ENCODE data around the gene LBR. TPM values are rescaled to one million over a fixed set of nuclear protein-coding genes. Genes with fewer than 3 reads are reported as not detected.

Gene LBR
- total RNA-seq, 1 experiment from 2014 or later = 21.9 TPM

DNA sequence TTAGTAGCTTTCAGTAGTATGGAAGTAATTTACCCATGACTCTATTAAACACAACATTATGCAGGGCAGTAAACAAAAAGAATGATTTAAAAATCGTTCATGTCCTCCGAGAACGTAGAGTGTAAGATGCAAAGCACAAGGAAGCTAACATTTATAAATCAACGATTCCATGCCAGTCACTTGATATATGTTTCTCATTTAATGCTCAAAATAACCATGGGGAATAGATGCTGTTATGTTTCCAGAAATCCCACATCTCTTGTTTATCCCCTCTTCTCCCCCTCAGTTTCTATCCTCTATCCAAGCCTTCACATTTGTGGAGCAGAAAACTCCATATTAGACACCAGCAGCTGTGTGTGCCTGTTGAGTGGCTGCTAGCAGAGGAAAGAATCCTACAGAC is 52.8 kb downstream of the LBR start:
- H3K9me3 ChIP-seq = no peaks in the 10 kb centered on the region
- DNase-seq = no peak
- H3K27me3 ChIP-seq = peaks cover 3% of the 10 kb centered on the region; the same call in 1 of the 2 replicates
- H3K4me3 ChIP-seq = no peak overlapping the region
- H3K36me3 ChIP-seq = no peaks in the 10 kb centered on the region

DNA sequence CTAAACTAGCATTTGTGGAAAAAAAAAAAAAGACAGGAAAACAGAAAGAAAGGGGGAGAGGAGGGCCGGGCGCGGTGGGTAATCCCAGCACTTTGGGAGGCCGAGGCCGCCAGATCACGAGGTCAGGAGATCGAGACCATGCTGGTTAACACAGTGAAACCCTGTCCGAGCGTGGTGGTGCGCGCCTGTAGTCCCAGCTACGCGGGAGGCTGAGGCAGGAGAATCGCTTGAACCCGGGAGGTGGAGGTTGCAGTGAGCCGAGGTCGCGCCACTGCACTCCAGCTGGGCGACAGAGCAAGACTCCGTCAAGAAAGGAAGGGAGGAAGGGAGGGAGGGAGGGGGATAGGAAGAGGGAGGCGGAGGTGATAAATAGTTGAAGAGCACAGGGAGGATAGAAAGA is 54.7 kb downstream of the LBR start:
- Histone ChIP-seq H3K27me3 (peaks cover 3% of the 10 kb centered on the region; the same call in 1 of the 2 replicates), H3K9me3 (no peaks in the 10 kb centered on the region), H3K36me3 (no peaks in the 10 kb centered on the region), H3K4me3 (no peak overlapping the region)
- DNase-seq = no peak

DNA sequence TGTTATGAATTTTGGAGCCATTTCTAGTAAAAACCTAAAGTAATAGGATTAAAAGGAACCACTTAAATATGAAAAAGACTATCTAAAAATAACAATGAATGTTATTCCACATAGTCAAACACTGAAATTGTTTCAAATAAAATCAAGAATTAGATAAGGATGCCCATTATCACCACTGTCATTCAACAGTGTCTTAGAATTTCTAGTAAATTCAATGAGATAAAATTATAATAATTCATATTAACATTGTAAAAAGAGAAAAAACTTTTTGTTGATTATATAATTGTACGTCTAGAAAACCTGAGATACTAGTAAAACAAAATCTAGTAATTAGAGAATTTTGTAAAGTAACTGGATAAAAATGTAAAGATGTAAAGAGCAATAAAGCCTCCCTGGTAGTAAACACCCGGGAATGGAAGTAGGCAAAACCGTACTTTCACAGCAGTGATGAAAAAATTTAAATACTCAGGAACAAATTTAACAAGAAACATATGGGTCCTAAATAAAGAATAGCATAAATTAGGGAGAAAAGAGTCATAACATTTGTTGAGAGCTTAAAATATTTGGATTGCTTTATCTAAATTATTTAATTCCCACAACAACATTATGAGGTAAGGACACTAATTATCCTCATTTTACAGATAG is 56.4 kb downstream of the LBR start:
- no peak overlapping the region for H3K4me3 ChIP-seq
- no peaks in the 10 kb centered on the region for H3K9me3 ChIP-seq
- DNase-seq = no peak
- peaks cover 3% of the 10 kb centered on the region; the same call in 1 of the 2 replicates for H3K27me3 ChIP-seq
- H3K36me3 ChIP-seq = no peaks in the 10 kb centered on the region

DNA sequence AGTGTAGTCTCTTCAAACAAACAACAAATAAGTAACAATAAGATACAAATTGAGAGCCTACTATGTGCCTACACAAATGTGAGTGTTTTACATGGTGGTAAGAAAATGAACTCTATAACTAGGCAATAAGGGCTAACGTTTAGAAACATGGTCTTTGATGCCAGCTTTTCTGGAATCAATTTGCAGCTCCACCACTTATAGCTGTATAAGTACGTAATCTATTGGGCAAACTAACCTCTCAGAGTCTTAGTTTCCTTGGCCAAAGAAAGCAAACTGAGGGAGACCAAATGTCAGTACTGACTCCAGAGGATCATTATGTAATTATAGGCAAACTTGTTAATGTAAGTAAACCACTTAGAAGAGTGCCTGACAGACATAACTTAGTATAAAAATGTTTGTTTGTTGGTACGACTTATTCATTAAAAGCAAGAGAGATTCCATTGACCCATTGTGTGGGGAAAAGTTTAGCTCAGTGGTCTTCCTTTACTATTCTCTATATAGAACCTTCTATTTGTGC is 59.7 kb downstream of the LBR start:
- H3K9me3 ChIP-seq = no peaks in the 10 kb centered on the region
- DNase-seq = no peak
- H3K4me3 ChIP-seq = no peak overlapping the region

DNA sequence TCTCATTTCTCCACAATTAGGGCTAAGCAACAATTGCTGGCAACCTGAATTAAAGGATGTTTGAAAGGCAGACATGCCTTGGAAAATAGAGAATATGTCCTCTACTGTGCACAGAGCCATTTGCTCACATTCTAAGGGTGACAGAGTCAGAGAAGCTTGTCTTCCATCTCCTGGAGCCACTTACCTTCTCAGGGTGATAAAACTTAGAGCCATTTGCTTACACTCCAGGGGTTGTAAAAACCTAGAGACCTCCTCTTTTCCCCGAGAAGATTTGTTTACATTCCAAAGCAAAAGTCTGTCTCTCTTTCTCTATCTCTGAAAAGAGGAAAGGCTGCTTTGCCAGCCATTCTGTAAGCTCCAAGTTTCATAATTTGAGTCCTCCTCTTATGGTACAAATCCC is 61.3 kb downstream of the LBR start:
- Histone ChIP-seq H3K36me3 (no peaks in the 10 kb centered on the region), H3K9me3 (no peaks in the 10 kb centered on the region), H3K4me3 (no peak overlapping the region), H3K27me3 (no peaks in the 10 kb centered on the region; the same call in 1 of the 2 replicates)
- no peak for DNase-seq

More for the DNA sequence above, 59.7 kb downstream of the LBR start:
- Histone ChIP-seq H3K36me3 (no peaks in the 10 kb centered on the region), H3K27me3 (peaks cover 3% of the 10 kb centered on the region; the same call in 1 of the 2 replicates)

DNA sequence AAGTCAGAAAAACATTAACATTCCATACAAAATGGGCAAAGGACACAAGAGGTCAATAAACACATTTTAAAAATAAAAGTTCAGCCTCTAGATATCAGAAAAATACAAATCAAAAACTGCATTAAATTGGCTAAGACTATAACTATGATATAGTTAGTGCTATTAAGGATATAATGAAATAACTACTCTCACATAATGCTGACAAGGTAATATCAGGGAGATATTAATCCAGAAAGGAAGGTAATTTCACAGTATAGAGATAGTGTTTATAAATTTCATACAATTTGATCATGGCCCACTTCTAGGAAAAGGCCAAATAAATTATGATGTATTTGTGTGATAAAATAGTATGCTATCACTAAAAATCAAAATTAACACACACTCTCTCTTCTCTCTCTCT is 61.8 kb downstream of the LBR start:
- Histone ChIP-seq H3K9me3 (no peaks in the 10 kb centered on the region), H3K4me3 (no peak overlapping the region), H3K27me3 (no peaks in the 10 kb centered on the region), H3K36me3 (no peaks in the 10 kb centered on the region)
- DNase-seq = no peak

DNA sequence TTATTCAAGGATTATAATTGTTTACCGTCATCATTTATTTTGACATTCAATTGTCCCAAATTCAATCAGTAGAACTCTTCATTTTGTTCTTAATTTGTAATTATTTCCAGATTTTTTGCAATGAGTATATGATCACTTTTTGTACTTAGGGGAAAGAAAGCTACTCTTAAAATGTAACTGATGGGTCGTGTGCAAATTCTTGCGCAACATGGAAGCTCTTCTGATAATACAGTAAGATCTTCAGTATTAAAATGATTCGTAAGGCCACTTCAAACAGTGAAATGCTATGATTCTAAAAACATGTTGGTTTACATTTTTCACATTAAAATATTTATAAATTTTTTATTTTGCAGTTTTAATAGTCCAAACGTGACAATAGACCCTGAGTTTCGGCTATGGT is 63.4 kb downstream of the LBR start:
- Histone ChIP-seq H3K27me3 (no peaks in the 10 kb centered on the region; the same call in 1 of the 2 replicates), H3K4me3 (no peak overlapping the region), H3K9me3 (no peaks in the 10 kb centered on the region), H3K36me3 (no peaks in the 10 kb centered on the region)
- DNase-seq = no peak

DNA sequence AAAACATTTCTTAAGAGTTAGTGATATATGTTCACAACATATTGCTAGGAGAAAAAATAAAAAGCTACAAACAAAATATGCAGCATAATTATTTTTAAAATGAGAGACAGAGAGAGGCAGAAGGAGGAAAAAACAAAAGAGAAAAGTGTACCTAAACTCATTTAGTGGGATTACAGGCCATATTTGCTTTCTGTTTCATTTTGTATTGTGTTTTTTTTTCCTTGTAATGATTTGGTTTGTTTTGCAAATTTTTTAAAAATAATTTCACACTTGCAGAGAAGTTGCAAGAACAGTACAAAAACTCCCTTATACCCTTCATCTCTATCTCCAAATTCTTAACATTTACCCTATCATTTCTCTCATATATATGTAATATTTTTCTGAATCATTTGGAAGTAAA is 65.0 kb downstream of the LBR start:
- no peak for DNase-seq
- H3K36me3 ChIP-seq = no peaks in the 10 kb centered on the region
- no peak overlapping the region for H3K4me3 ChIP-seq
- H3K27me3 ChIP-seq = peaks cover under 1% of the 10 kb centered on the region; the same call in 1 of the 2 replicates
- H3K9me3 ChIP-seq = no peaks in the 10 kb centered on the region

DNA sequence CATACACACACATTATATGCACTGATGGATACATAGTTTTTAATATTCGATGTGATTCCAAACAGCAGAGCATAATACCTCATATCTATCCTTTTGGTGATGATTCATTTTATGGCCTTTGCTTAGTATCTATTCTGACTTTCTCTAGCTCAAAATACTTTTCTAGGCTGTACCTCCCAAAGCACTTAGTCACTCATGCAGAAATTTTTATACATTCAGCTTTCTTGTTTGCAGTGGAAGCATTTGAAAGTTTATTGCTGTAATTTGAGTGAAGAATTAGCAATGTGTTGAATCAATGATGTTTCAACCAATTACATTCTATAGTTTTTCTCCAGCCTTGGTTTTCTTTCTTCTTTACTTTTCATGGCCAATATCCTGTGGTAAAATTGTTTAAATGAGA is 66.7 kb downstream of the LBR start:
- H3K4me3 ChIP-seq = no peak overlapping the region
- no peak for DNase-seq
- H3K9me3 ChIP-seq = no peaks in the 10 kb centered on the region
- no peaks in the 10 kb centered on the region for H3K36me3 ChIP-seq
- H3K27me3 ChIP-seq = peaks cover 13% of the 10 kb centered on the region; the same call in 1 of the 2 replicates

DNA sequence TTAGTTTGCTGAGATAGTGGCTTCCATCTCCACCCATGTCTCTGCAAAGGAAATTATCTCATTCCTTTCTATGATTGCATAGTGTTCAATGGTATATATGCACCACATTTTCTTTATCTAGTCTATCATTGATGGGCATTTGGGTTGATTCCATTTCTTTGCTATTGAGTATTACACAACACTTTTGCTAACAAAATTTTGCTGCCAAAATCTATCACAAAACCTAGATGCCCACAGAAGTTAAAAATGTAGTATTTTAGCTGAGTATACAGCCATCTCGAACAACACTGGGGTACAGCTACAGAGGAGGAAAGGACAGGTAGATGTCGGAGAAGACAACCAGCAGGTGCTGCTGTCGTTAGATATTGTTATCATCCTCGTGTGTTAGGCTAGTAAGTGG is 67.7 kb downstream of the LBR start:
- Histone ChIP-seq H3K27me3 (peaks cover 17% of the 10 kb centered on the region), H3K4me3 (no peak overlapping the region), H3K36me3 (no peaks in the 10 kb centered on the region)

DNA sequence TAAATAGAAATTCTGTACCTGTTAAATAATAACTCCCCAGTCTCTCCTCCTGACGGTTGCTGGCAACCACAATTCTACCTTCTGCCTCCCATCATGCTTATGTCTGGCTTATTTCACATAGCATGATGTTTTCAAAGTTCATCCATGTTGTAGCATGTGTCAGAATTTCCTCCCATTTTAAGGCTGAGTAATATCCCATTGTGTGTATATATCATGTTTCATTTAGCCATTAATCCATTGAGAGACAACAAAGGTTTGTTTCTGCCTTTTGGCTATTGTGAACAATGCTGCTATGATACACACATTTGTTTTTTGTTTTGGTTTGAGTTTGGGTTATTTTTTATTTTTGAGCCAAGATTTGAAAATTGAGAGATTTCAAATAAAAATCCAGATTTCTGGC is 72.0 kb downstream of the LBR start:
- DNase-seq = no peak
- no peaks in the 10 kb centered on the region for H3K9me3 ChIP-seq
- no peak overlapping the region for H3K4me3 ChIP-seq
- no peaks in the 10 kb centered on the region for H3K36me3 ChIP-seq
- H3K27me3 ChIP-seq = peaks cover 29% of the 10 kb centered on the region

More for the DNA sequence above, 67.7 kb downstream of the LBR start:
- no peak for DNase-seq
- H3K9me3 ChIP-seq = no peaks in the 10 kb centered on the region

DNA sequence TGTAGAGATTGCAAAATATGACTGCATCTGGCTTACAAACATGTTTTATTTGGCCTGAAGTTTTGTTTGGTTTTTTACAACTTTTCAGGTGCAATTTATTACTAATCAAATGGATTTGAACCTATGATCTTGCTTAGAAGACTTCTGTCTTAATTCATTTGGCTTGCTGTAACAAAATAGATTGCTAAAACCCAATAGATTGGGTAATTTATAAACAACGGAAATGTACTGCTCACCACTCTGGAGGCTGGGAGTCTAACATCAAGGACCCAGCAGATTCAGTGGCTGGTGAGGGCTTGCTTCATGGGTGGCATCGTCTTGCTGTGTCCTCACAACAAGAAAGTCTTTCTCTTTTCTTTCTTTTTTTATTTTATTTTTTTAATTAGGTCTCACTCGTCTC is 72.9 kb downstream of the LBR start:
- Histone ChIP-seq H3K27me3 (peaks cover 29% of the 10 kb centered on the region), H3K36me3 (no peaks in the 10 kb centered on the region), H3K9me3 (no peaks in the 10 kb centered on the region), H3K4me3 (no peak overlapping the region)
- DNase-seq = no peak

Other genes with a start within 250 kb of the LBR start
- 121 and 171 TPM in 2 replicates for gene ENAH, start 225.1 kb upstream of the LBR start, total RNA-seq (2014; rRNA removed; shearing (Covaris generic); ENCODE audit: low replicate concordance)